ENCODE results near the gene MEGF11.
"Not testable (repeated sequence)": the region's sequence is repeated elsewhere in the genome, so short reads cannot be mapped to it uniquely, and the experiment has no call there.

MEGF11 gene

GRCh38 chr15:66276546-66276945 lies 23.0 kb upstream of the MEGF11 start:
- no peak for DNase-seq (ENCODE audit: low read depth in 2 of 2, low spot score in 1 of 2)

- no peak for DNase-seq (ENCODE audit: low read depth in 2 of 2, low spot score in 1 of 2)
Observed at GRCh38 chr15:66275352-66275751, 21.8 kb upstream of the MEGF11 start.

GRCh38 chr15:66270932-66271331 lies 17.4 kb upstream of the MEGF11 start:
- no peak for DNase-seq (ENCODE audit: low read depth in 2 of 2, low spot score in 1 of 2)

DNA sequence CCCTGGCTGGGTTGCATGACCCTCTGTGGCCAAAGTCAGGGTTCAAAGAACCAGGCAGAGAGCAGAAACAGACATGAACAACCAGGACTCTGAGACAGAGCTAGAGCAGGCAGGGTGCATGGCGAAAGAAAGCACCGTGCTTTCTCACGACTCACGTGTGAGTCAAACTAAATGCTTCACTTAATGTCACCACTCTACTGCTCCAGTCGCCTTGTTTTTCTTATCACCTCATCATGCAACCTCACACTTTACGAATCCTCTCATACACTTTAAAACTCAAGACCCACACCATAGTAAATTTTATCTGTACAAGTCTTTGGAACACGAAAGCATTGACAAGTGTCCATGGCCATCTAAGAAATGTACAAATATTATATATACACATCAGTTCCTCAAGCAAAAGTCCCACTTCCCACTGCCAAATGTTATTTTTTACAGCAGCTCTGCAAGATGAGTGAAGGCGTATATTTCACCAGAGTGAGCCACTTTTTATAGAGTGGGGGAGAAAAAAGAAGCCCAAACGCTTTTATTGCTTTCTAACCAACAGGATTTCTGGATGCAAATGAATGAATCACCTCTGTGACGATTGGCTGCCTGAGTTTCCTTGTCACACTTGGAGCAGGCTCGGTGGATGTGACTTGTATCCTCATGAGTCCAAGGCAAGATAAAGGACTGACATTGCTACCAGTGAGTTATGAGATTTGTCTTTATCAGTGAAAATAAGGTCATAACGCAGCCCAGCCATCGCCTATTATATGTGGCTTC lies 16.0 kb upstream of the MEGF11 start:
- DNase-seq (ENCODE audit: low read depth in 2 of 2, low spot score in 1 of 2), result no peak

DNA sequence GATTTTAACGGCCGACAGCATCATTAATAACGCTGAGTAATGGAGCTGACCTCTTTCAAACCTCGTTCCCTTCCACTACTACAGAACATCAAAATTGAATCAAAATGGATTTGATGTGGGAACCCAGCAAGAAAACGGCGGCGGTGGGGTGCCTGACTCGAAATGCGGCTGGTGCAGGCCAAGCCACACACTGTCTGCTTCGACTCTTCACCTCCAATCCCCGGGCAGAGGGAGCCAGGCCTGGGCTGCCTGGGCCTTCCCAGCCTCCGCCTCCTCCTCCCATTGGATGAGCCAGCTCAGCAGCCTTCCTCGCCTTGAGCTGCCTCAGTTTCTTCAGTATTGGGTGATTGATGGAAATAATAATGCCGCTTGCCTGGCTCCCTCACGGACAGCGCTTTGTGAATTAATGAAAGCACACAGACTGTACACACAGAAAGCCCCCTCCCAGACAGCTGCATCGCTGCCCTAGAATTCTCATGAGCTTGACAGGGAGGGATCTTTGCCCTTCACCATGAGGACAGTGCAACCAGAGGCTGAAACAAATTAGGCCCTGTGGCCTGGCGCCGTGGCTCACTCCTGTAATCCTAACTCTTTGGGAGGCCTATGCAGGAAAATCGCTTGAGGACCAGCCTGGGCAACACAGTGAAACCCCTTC lies 11.4 kb upstream of the MEGF11 start:
- no peak for DNase-seq (ENCODE audit: low read depth in 2 of 2, low spot score in 1 of 2)

GRCh38 chr15:66262837-66263236 lies 9.3 kb upstream of the MEGF11 start:
- DNase-seq (ENCODE audit: low read depth in 2 of 2, low spot score in 1 of 2), result not testable (repeated sequence)

- DNase-seq (ENCODE audit: low read depth in 2 of 2, low spot score in 1 of 2), result no peak
Observed at GRCh38 chr15:66261056-66261455, 7.5 kb upstream of the MEGF11 start.

- DNase-seq (ENCODE audit: low read depth in 2 of 2, low spot score in 1 of 2), result no peak
Observed at GRCh38 chr15:66256692-66257091, 3.1 kb upstream of the MEGF11 start.

DNA sequence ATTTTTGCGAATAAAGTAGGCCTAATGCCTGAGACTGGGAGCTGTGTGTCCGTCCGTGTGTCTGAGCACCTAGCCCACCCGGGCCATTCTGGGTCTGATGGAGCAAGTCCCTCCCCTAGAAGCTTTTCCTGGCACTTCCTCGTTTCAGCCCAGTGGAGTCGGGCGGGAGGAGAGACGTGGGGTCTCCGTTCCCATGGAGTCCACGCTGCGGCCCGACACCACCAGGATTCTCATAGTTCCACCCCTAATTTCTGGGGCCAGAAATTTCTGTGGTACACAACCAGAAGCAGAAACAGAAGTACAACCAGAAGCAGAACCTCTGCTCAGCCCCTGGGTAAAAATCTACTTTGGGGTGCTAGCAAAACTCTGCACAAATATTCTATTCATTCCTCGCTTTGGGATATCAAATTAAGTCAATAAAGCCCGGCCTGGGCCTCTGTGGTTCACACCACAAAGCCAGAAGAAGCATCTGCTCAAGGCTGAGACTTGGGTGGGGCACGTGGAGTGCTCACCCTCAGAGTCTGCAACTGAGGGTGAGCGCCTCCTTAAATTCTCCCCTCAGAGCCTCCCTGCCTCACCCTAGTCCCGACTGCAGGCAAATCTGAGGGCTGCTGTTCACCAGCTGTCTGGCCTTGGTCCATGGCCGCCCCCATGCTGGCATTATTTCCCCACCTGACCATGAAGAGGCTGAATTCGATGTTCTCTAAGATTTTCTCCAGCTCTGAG lies 1.6 kb upstream of the MEGF11 start:
- no peak for DNase-seq (ENCODE audit: low read depth in 2 of 2, low spot score in 1 of 2)

DNA sequence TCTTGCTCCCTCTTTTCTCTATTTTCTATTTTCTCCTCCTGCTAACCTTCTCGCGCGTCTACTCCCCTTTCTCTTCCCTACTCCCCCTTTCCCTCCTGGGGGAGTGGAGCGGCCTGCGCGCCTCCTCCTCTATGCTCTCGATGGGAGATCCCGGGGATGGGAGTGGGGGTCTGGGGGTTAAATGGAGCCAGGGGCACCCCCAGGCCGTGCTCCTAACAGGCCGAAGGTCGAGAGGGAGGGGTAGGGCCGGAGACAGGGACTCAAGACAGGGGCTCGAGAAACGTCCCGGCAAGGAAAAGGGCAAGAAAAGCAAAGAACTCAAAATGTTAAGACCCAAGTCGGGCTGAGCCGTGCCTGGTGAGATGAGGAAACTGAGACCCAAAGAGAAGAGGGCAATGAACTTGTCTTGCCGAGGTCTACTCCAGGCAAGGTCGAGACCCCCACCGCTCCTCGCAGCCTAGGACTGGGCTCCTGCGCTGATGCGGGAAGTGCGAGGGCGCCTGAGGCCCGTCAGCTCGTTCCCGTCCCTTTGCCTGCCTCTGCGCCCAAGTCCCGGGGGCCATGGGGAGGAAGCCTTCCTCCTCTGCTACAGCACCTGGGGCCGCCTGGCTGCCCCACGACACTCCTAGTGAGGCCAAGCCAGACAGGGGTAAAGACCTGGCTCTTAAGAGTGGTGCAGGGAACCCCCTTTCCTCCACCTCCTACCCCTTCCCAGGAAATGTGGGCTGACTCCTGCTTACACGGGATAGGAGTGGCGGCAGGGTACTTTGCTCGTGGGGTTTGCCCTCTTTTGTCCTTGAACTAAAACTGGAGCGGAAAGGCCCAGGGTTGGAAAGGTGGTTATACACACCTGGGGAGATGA lies 770 bp upstream of the MEGF11 start:
- DNase-seq (ENCODE audit: low read depth in 2 of 2, low spot score in 1 of 2), result no peak

- no peak for DNase-seq (ENCODE audit: low read depth in 2 of 2, low spot score in 1 of 2)
Observed at GRCh38 chr15:66252685-66253417, 699 bp downstream of the MEGF11 start.

DNA sequence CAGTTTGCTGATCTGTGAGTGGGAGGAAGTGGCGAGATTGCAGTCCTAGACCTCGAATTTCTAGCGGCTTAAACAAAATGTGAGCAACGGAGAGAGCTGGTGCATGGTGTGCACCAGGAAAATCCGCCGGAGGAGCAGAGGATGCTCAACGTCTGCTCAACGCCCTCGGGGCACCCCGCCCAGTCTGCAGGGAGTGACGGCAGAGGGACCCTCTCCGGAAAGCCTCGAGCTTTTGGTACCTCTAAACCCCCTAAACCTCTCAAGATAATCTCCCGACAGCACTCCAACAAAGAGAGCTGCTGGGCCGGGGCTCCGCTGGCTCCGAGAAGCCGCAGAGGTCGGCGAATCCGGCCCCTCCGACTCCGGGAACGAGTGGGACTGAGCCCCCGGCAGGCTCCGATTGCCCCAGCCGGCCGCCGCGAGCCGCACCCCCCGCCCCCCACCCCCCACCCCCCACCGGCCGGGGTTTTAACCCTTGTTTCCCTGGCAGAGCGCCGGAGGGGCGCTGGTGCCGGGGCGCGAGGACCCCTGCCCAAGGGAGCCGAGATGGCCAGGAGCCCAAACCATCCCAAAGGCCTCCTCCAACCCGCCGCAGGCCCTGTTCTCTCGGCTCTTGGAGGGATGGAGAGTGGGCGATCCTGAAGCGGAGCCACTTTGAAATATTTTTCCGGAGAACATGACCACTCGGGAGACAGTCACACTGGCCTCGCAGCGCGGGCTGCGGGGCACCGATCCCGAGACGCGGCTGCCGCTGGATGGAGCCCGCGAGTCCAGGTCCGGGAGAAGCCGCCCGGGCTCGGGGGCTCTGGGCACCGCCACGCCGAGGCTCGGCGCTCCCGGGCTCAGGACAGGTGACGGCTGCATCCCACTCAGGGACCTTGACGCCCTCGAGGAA lies 1.5 kb downstream of the MEGF11 start:
- no peak for DNase-seq (ENCODE audit: low read depth in 2 of 2, low spot score in 1 of 2)

GRCh38 chr15:66251065-66251789 lies 2.3 kb downstream of the MEGF11 start:
- no peak for DNase-seq (ENCODE audit: low read depth in 2 of 2, low spot score in 1 of 2)

GRCh38 chr15:66249605-66250174 lies 3.9 kb downstream of the MEGF11 start:
- DNase-seq (ENCODE audit: low read depth in 2 of 2, low spot score in 1 of 2), result no peak

- no peak for DNase-seq (ENCODE audit: low read depth in 2 of 2, low spot score in 1 of 2)
Observed at GRCh38 chr15:66246937-66247336, 6.6 kb downstream of the MEGF11 start.

DNA sequence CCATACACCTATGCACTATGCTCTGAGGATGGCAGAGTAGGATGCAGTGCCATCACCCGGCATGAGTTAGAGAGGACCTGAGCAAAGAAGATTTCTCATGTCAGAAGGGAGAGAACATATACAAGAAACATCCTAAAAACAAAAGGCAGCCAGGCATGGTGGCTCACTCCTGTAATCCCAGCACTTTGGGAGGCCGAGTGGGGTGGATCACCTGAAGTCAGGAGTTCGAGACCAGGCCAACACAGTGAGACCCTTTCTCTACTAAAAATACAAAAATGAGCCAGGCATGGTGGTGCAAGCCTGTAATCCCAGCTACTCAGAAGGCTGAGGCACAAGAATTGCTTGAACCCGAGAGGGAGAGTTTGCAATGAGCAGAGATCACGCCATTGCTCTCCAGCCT lies 7.7 kb downstream of the MEGF11 start:
- DNase-seq (ENCODE audit: low read depth in 2 of 2, low spot score in 1 of 2), result not testable (repeated sequence)

DNA sequence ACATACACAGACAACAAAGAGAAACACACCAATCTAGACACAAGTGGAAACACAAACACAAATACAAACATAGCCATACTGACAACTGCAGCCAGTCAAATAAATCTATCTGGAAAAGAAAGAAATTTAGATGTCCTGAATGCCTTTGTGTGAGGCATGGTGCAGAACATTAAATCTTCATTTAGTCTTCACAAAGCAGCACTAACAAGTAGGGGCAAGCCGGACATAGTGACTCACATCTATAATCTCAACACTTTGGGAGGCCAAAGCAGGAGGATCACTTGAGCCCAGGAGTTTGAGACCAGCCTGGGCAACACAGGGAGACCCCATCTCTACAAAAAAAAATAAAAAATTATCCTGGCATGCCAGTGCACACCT lies 11.7 kb downstream of the MEGF11 start:
- no peak for DNase-seq (ENCODE audit: low read depth in 2 of 2, low spot score in 1 of 2)

GRCh38 chr15:66241087-66241907 lies 12.3 kb downstream of the MEGF11 start:
- DNase-seq (ENCODE audit: low read depth in 2 of 2, low spot score in 1 of 2), result no peak
